ENCODE results near the gene PIH1D1. TPM values are rescaled to one million over a fixed set of nuclear protein-coding genes. Genes with fewer than 3 reads are reported as not detected.
"Not testable (repeated sequence)": the region's sequence is repeated elsewhere in the genome, so short reads cannot be mapped to it uniquely, and the experiment has no call there.

Gene PIH1D1
- total RNA-seq, 2 donors from 2014 or later = 55.8 to 61.5 TPM

- DNase-seq (ENCODE audit: low spot score) = no peak
- peaks cover 0 to 22% of the 10 kb centered on the region in 2 donors for H3K4me1 ChIP-seq
- no peak for TF ChIP-seq CTCF (IDR thresholded peaks at IDR 0.05)
These were observed 5.6 kb downstream of the PIH1D1 start for GRCh38 chr19:49445997-49446396.

GRCh38 chr19:49444100-49444700, 7.4 kb downstream of the PIH1D1 start:
- H3K36me3 ChIP-seq; H3K27ac ChIP-seq; DNase-seq (ENCODE audit: low spot score); H3K27me3 ChIP-seq; H3K9me3 ChIP-seq: not testable (repeated sequence)
- Histone ChIP-seq H3K4me3 (peak overlapping the region in 1 of 2 donors; percentile 73), H3K4me1 (peaks cover 0 to 21% of the 10 kb centered on the region in 2 donors)

More at GRCh38 chr19:49445997-49446396, 5.6 kb downstream of the PIH1D1 start:
- no peak overlapping the region for H3K4me3 ChIP-seq
- H3K27me3 ChIP-seq = no peaks in the 10 kb centered on the region
- no peaks in the 10 kb centered on the region for H3K9me3 ChIP-seq
- no peak overlapping the region for H3K27ac ChIP-seq
- H3K36me3 ChIP-seq = peaks cover 5% of the 10 kb centered on the region

- peak; percentile 96 for DNase-seq (ENCODE audit: low spot score)
- no peaks in the 10 kb centered on the region for H3K9me3 ChIP-seq
- TF ChIP-seq CTCF (IDR thresholded peaks at IDR 0.05) = peak; percentile 75 to 90
- no peaks in the 10 kb centered on the region for H3K36me3 ChIP-seq
- H3K4me1 ChIP-seq = peaks cover 0 to 21% of the 10 kb centered on the region in 2 donors
- peak overlapping the region; percentile 89 to 90 for H3K27ac ChIP-seq
- no peaks in the 10 kb centered on the region for H3K27me3 ChIP-seq
- peak overlapping the region; percentile 56 to 73 for H3K4me3 ChIP-seq
These were observed 8.1 kb downstream of the PIH1D1 start for GRCh38 chr19:49443366-49444099.

GRCh38 chr19:49442771-49443365, 8.7 kb downstream of the PIH1D1 start:
- Histone ChIP-seq H3K27me3 (no peaks in the 10 kb centered on the region), H3K4me3 (peak overlapping the region; percentile 56 to 73), H3K4me1 (peaks cover 0 to 20% of the 10 kb centered on the region in 2 donors), H3K36me3 (no peaks in the 10 kb centered on the region), H3K9me3 (no peaks in the 10 kb centered on the region), H3K27ac (peak overlapping the region; percentile 89 to 90)
- peak; percentile 95 for DNase-seq (ENCODE audit: low spot score)
- no peak for TF ChIP-seq CTCF (IDR thresholded peaks at IDR 0.05)

GRCh38 chr19:49442354-49442753, 9.3 kb downstream of the PIH1D1 start:
- Histone ChIP-seq H3K27ac (peak overlapping the region; percentile 89 to 90), H3K4me3 (peak overlapping the region; percentile 56 to 73), H3K9me3 (no peaks in the 10 kb centered on the region), H3K27me3 (no peaks in the 10 kb centered on the region), H3K36me3 (no peaks in the 10 kb centered on the region), H3K4me1 (peaks cover 0 to 16% of the 10 kb centered on the region in 2 donors)
- peak; percentile 73 for DNase-seq (ENCODE audit: low spot score)
- no peak for TF ChIP-seq CTCF (IDR thresholded peaks at IDR 0.05)

GRCh38 chr19:49441960-49442350, 9.7 kb downstream of the PIH1D1 start:
- Histone ChIP-seq H3K9me3 (no peaks in the 10 kb centered on the region), H3K27ac (peak overlapping the region; percentile 89 to 90), H3K4me1 (peaks cover 0 to 16% of the 10 kb centered on the region in 2 donors), H3K36me3 (no peaks in the 10 kb centered on the region), H3K27me3 (no peaks in the 10 kb centered on the region), H3K4me3 (peak overlapping the region; percentile 9 to 73)
- no peak for DNase-seq (ENCODE audit: low spot score)
- TF ChIP-seq CTCF (IDR thresholded peaks at IDR 0.05) = no peak
